ENCODE data around the gene MECR. TPM values are rescaled to one million over a fixed set of nuclear protein-coding genes. Genes with fewer than 3 reads are reported as not detected.

The MECR gene
- total RNA-seq, 1 donor from 2014 or later: 11.7 TPM

- Histone ChIP-seq H3K27me3 (no peaks in the 10 kb centered on the region), H3K9me3 (ENCODE audit: low read depth) (no peaks in the 10 kb centered on the region), H3K4me1 (no peaks in the 10 kb centered on the region), H3K79me2 (ENCODE audit: low read depth) (no peaks in the 10 kb centered on the region), H3K4me2 (no peak overlapping the region), H3F3A (ENCODE audit: low read depth) (no peaks in the 10 kb centered on the region), H3K4me3 (no peak overlapping the region), H2AFZ (replicated peaks) (no peak overlapping the region), H3K9ac (no peak overlapping the region), H3K36me3 (no peaks in the 10 kb centered on the region), H4K20me1 (ENCODE audit: low read depth) (peaks cover 12% of the 10 kb centered on the region), H3K27ac (no peak overlapping the region)
- DNase-seq (ENCODE audit: low spot score): no peak
- no peak overlapping the region for H3K27ac Mint-ChIP-seq
- TF ChIP-seq EZH2 (IDR thresholded peaks at IDR 0.05): no peak
- TF ChIP-seq CTCF (IDR thresholded peaks at IDR 0.05): no peak
- TF ChIP-seq EZH2phosphoT487 (IDR thresholded peaks at IDR 0.05): no peak
- peaks cover 11% of the 10 kb centered on the region for H3K36me3 Mint-ChIP-seq
- H3K9me3 Mint-ChIP-seq: no peaks in the 10 kb centered on the region
- no peaks in the 10 kb centered on the region for H3K27me3 Mint-ChIP-seq (ENCODE audit: insufficient read depth, low read depth)
- peaks cover 11% of the 10 kb centered on the region for H3K4me1 Mint-ChIP-seq
- H3K4me3 Mint-ChIP-seq: no peak overlapping the region
Measured at GRCh38 chr1:29201595-29202051, 29.1 kb downstream of the MECR start.

GRCh38 chr1:29200906-29201594 lies 29.7 kb downstream of the MECR start:
- no peak for DNase-seq (ENCODE audit: low spot score)
- H3K27me3 ChIP-seq: no peaks in the 10 kb centered on the region
- Mint-ChIP-seq H3K27me3 (ENCODE audit: insufficient read depth, low read depth) (no peaks in the 10 kb centered on the region), H3K9me3 (no peaks in the 10 kb centered on the region), H3K27ac (no peak overlapping the region), H3K4me1 (peaks cover 11% of the 10 kb centered on the region), H3K4me3 (no peak overlapping the region), H3K36me3 (peaks cover 11% of the 10 kb centered on the region)
- H3K4me1 ChIP-seq: no peaks in the 10 kb centered on the region
- no peaks in the 10 kb centered on the region for H3K9me3 ChIP-seq (ENCODE audit: low read depth)
- no peaks in the 10 kb centered on the region for H3F3A ChIP-seq (ENCODE audit: low read depth)
- no peak overlapping the region for H3K4me3 ChIP-seq
- H3K9ac ChIP-seq: no peak overlapping the region
- H3K79me2 ChIP-seq (ENCODE audit: low read depth): no peaks in the 10 kb centered on the region
- H3K4me2 ChIP-seq: no peak overlapping the region
- peaks cover 12% of the 10 kb centered on the region for H4K20me1 ChIP-seq (ENCODE audit: low read depth)
- H3K27ac ChIP-seq: no peak overlapping the region
- TF ChIP-seq EZH2phosphoT487 (IDR thresholded peaks at IDR 0.05): no peak
- no peak for TF ChIP-seq EZH2 (IDR thresholded peaks at IDR 0.05)
- TF ChIP-seq CTCF (IDR thresholded peaks at IDR 0.05): no peak
- no peaks in the 10 kb centered on the region for H3K36me3 ChIP-seq
- H2AFZ ChIP-seq (replicated peaks): no peak overlapping the region

- Histone ChIP-seq H3K4me2 (no peak overlapping the region), H3K36me3 (no peaks in the 10 kb centered on the region), H3K27me3 (no peaks in the 10 kb centered on the region), H3K27ac (no peak overlapping the region), H3K9me3 (ENCODE audit: low read depth) (no peaks in the 10 kb centered on the region), H3K4me3 (no peak overlapping the region), H2AFZ (replicated peaks) (no peak overlapping the region), H3K79me2 (ENCODE audit: low read depth) (no peaks in the 10 kb centered on the region), H3K4me1 (no peaks in the 10 kb centered on the region), H3F3A (ENCODE audit: low read depth) (no peaks in the 10 kb centered on the region), H4K20me1 (ENCODE audit: low read depth) (peaks cover 7% of the 10 kb centered on the region), H3K9ac (no peak overlapping the region)
- no peak overlapping the region for H3K4me3 Mint-ChIP-seq
- no peak for DNase-seq (ENCODE audit: low spot score)
- H3K4me1 Mint-ChIP-seq: peaks cover 11% of the 10 kb centered on the region
- no peaks in the 10 kb centered on the region for H3K27me3 Mint-ChIP-seq (ENCODE audit: insufficient read depth, low read depth)
- no peaks in the 10 kb centered on the region for H3K9me3 Mint-ChIP-seq
- no peak for TF ChIP-seq EZH2 (IDR thresholded peaks at IDR 0.05)
- no peak for TF ChIP-seq CTCF (IDR thresholded peaks at IDR 0.05)
- TF ChIP-seq EZH2phosphoT487 (IDR thresholded peaks at IDR 0.05): no peak
- H3K27ac Mint-ChIP-seq: no peak overlapping the region
- H3K36me3 Mint-ChIP-seq: peaks cover 12% of the 10 kb centered on the region
Measured at GRCh38 chr1:29197993-29198392, 32.7 kb downstream of the MECR start.

Measured in neural progenitor cell (in vitro differentiated cells).